COLO668 (cell line): Measurements from ENCODE around the gene TPTE.
"Not testable (repeated sequence)": the region's sequence is repeated elsewhere in the genome, so short reads cannot be mapped to it uniquely, and the experiment has no call there.

ENCODE experiments used
- DNase-seq: peaks from one replicate; lab custom pipeline; 2025; ENCODE audit not compliant: unreplicated experiment; lab: John Stamatoyannopoulos, UW

Gene TPTE

GRCh38 chr21:10521091-10521598, at the start of gene TPTE:
TPTE (plus strand) TSS chr21:10521583; CDS start chr21:10538724, 17,141 bp downstream.
- no peak for DNase-seq

- not testable (repeated sequence) for DNase-seq
Observed at GRCh38 chr21:10471999-10472398, 49.4 kb upstream of the TPTE start.

GRCh38 chr21:10477794-10478193, 43.6 kb upstream of the TPTE start:
- not testable (repeated sequence) for DNase-seq

- DNase-seq, result not testable (repeated sequence)
Observed at GRCh38 chr21:10479875-10480274, 41.5 kb upstream of the TPTE start.

- not testable (repeated sequence) for DNase-seq
Observed at GRCh38 chr21:10484864-10485263, 36.5 kb upstream of the TPTE start.

GRCh38 chr21:10490453-10490852, 30.9 kb upstream of the TPTE start:
- not testable (repeated sequence) for DNase-seq

- DNase-seq, result no peak
Observed at GRCh38 chr21:10511116-10511515, 10.3 kb upstream of the TPTE start.

GRCh38 chr21:10516889-10517288, 4.5 kb upstream of the TPTE start:
- not testable (repeated sequence) for DNase-seq

GRCh38 chr21:10517904-10518303, 3.5 kb upstream of the TPTE start:
- DNase-seq, result not testable (repeated sequence)

GRCh38 chr21:10521835-10522500, 585 bp downstream of the TPTE start:
- not testable (repeated sequence) for DNase-seq

GRCh38 chr21:10539956-10540355, 18.6 kb downstream of the TPTE start:
- no peak for DNase-seq

- not testable (repeated sequence) for DNase-seq
Observed at GRCh38 chr21:10544376-10544775, 23.0 kb downstream of the TPTE start.

GRCh38 chr21:10547868-10548267, 26.5 kb downstream of the TPTE start:
- DNase-seq, result not testable (repeated sequence)

GRCh38 chr21:10548331-10548954, 27.1 kb downstream of the TPTE start:
- not testable (repeated sequence) for DNase-seq

GRCh38 chr21:10570803-10571202, 49.4 kb downstream of the TPTE start:
- not testable (repeated sequence) for DNase-seq

GRCh38 chr21:10574531-10575310, 53.3 kb downstream of the TPTE start:
- DNase-seq, result not testable (repeated sequence)

- no peak for DNase-seq
Observed at GRCh38 chr21:10575311-10575667, 53.9 kb downstream of the TPTE start.

- DNase-seq, result not testable (repeated sequence)
Observed at GRCh38 chr21:10578910-10579309, 57.5 kb downstream of the TPTE start.

- not testable (repeated sequence) for DNase-seq
Observed at GRCh38 chr21:10589115-10589514, 67.7 kb downstream of the TPTE start.

- DNase-seq, result not testable (repeated sequence)
Observed at GRCh38 chr21:10607074-10607473, 85.7 kb downstream of the TPTE start.

GRCh38 chr21:10614285-10614684, 92.9 kb downstream of the TPTE start:
- not testable (repeated sequence) for DNase-seq

GRCh38 chr21:10616061-10616460, 94.7 kb downstream of the TPTE start:
- not testable (repeated sequence) for DNase-seq
